Endothelial cell of umbilical vein (primary cell): ENCODE measurements around the gene TRPV6. TPM values are rescaled to one million over a fixed set of nuclear protein-coding genes. Genes with fewer than 3 reads are reported as not detected.

Experiments used
- BruUV-seq: library from RNA; stranded (reverse); fragments of 400-500 nt; replicated peaks from 2 replicates; lab custom pipeline; 2021; lab: Mats Ljungman, UMichigan
- CTCF ChIA-PET: fragments of 300-600, 350-600 bp; sonication (Branson Sonifier 250); formaldehyde crosslinking; loops from one replicate; lab custom pipeline; 2021; ENCODE audit warnings: antibody characterized with exemption, inconsistent platforms; lab: Charles Lee
- POLR2A ChIA-PET: fragments of 300-600, 350-600 bp; sonication (Branson Sonifier 250); formaldehyde crosslinking; loops from one replicate; lab custom pipeline; 2021; ENCODE audit warnings: antibody characterized with exemption, inconsistent platforms; lab: Charles Lee
- DNase-seq: peaks from one replicate; pipeline ENCODE4 v3.0.0-alpha.2; 2011; ENCODE audit warnings: low read depth, low spot score
- FAIRE-seq: peaks from 2 replicates; lab custom pipeline; 2011; peaks lifted over from hg19 to GRCh38; lab: Jason Lieb, UNC
- H2AFZ ChIP-seq: 2 replicates; pipeline ENCODE4 v1.6.0; 2012; ENCODE audit warnings: low read depth, low read length, control low read depth, inconsistent platforms
- H3K27ac ChIP-seq: 2 replicates; pipeline ENCODE4 v1.5.1; 2011; ENCODE audit warnings: low read depth, mild to moderate bottlenecking, control low read depth, low read length, moderate library complexity; ENCODE audit not compliant: insufficient read depth
- H3K27me3 ChIP-seq, 2 experiments: 2 replicates each; pipeline versions ENCODE4 v1.6.0 to v1.6.1; 2011; ENCODE audit warnings: low read length in 2 of 2, mixed read lengths in 1 of 2; ENCODE audit not compliant: control insufficient read depth in 2 of 2, insufficient read depth in 2 of 2
- H3K36me3 ChIP-seq, 2 experiments: 2 replicates in 1 of 2; 3 replicates in 1 of 2; pipeline ENCODE4 v1.5.1; 2011; ENCODE audit warnings: low read length in 2 of 2, mild to moderate bottlenecking in 1 of 2, moderate library complexity in 1 of 2; ENCODE audit not compliant: control insufficient read depth in 2 of 2, insufficient read depth in 2 of 2; ENCODE audit errors: extremely low read depth in 1 of 2
- H3K4me1 ChIP-seq: 3 replicates; pipeline ENCODE4 v1.5.1; 2011; ENCODE audit warnings: mild to moderate bottlenecking, low read length; ENCODE audit not compliant: control insufficient read depth, insufficient read depth; ENCODE audit errors: extremely low read depth
- H3K4me2 ChIP-seq: 2 replicates; pipeline ENCODE4 v1.6.1; 2011; ENCODE audit warnings: low read length, control low read depth, mixed read lengths; ENCODE audit not compliant: insufficient read depth
- H3K4me3 ChIP-seq, 3 experiments: fragments of 200-600 bp in 1 of 3; sonication (generic), shearing (Covaris generic) in 1 of 3; replicated peaks in 1 of 3; 2 replicates each; pipeline ENCODE4 v1.5.1; 2011 to 2016; ENCODE audit warnings: control low read depth in 3 of 3, low read length in 3 of 3, mild to moderate bottlenecking in 2 of 3, inconsistent platforms in 1 of 3, low read depth in 1 of 3, moderate library complexity in 1 of 3; ENCODE audit not compliant: insufficient read depth in 1 of 3
- H3K79me2 ChIP-seq: 2 replicates; pipeline ENCODE4 v1.6.0; 2012; ENCODE audit warnings: low read length, inconsistent platforms; ENCODE audit not compliant: control insufficient read depth, insufficient read depth
- H3K9ac ChIP-seq: replicated peaks from 2 replicates; pipeline ENCODE3; 2011; ENCODE audit warnings: low read length, control low read depth; ENCODE audit not compliant: insufficient read depth; ENCODE audit errors: extremely low read depth
- H3K9me1 ChIP-seq: replicated peaks from 3 replicates; pipeline ENCODE4 v1.6.0; 2011; ENCODE audit warnings: mild to moderate bottlenecking, low read length; ENCODE audit not compliant: control insufficient read depth, insufficient read depth; ENCODE audit errors: extremely low read depth
- H3K9me3 ChIP-seq: replicated peaks from 2 replicates; pipeline ENCODE4 v1.5.1; 2012; ENCODE audit warnings: low read length, inconsistent platforms; ENCODE audit not compliant: control insufficient read depth, insufficient read depth
- H4K20me1 ChIP-seq: replicated peaks from 2 replicates; pipeline ENCODE3; 2011; ENCODE audit warnings: mild to moderate bottlenecking, low read length; ENCODE audit not compliant: control insufficient read depth, insufficient read depth; ENCODE audit errors: extremely low read depth
- EZH2 ChIP-seq: IDR thresholded peaks from 2 replicates; pipeline ENCODE4 v1.6.1; 2012; ENCODE audit warnings: borderline replicate concordance, low read depth, mild to moderate bottlenecking, moderate library complexity, low read length, inconsistent platforms; ENCODE audit not compliant: severe bottlenecking
- FOS ChIP-seq: IDR thresholded peaks from 2 replicates; pipeline ENCODE4 v1.6.1; 2011; ENCODE audit warnings: mild to moderate bottlenecking, low read length, moderate library complexity, borderline replicate concordance; ENCODE audit not compliant: insufficient read depth
- GATA2 ChIP-seq: IDR thresholded peaks from 2 replicates; pipeline ENCODE4 v1.7.0; 2011; ENCODE audit warnings: low read depth, mild to moderate bottlenecking, moderate library complexity, mixed read lengths, low read length; ENCODE audit not compliant: insufficient read length, insufficient read depth
- JUN ChIP-seq: IDR thresholded peaks from 2 replicates; pipeline ENCODE4 v1.6.1; 2011; ENCODE audit warnings: borderline replicate concordance, low read depth; ENCODE audit not compliant: insufficient read length, insufficient read depth
- MYC ChIP-seq: IDR thresholded peaks from one replicate; pipeline ENCODE4 v1.6.1; 2011; ENCODE audit warnings: mild to moderate bottlenecking, low read depth, low read length
- POLR2A ChIP-seq: IDR thresholded peaks from 2 replicates; pipeline ENCODE4 v1.6.1; 2012; ENCODE audit warnings: low read depth, mild to moderate bottlenecking, control low read depth, low read length
- POLR2AphosphoS5 ChIP-seq: IDR thresholded peaks from 2 replicates; pipeline ENCODE4 v1.6.1; 2012; ENCODE audit warnings: low read depth, mild to moderate bottlenecking, control low read depth, low read length, moderate library complexity; ENCODE audit not compliant: insufficient read depth
- dilution Hi-C: fragments of 300-500 bp; cut with MboI; formaldehyde crosslinking; loops from one replicate; pipeline ENCODE4 v1.15.0; 2019; ENCODE audit warnings: low sequenced_read_pairs; ENCODE audit not compliant: extremely low pct_ligation_motif_present
- intact Hi-C: fragments of 100-400 bp; cut with micrococcal nuclease; formaldehyde crosslinking; loops from one replicate; pipeline ENCODE4 v1.10.0; 2022
- polyA plus RNA-seq, 4 experiments: library from polyadenylated mRNA; depleted of rRNA in 3 of 4; stranded (reverse) in 3 of 4; unstranded in 1 of 4; fragments of >200 nt; gene quantifications; 2 replicates each; pipeline versions ENCODE4 v1.2.1 to v1.2.3, GENCODE V29; 2011 to 2012; ENCODE audit warnings: missing spikeins in 1 of 4
- total RNA-seq: library from RNA; stranded (reverse); gene quantifications from 2 replicates; pipeline ENCODE4 v1.2.3, GENCODE V29; 2021
- TF ChIP-seq, protein P1 (sequence below): IDR thresholded peaks from 2 replicates; pipeline ENCODE4 v1.6.1; 2011; ENCODE audit not compliant: insufficient read depth, insufficient read length
- TF ChIP-seq, protein P2 (sequence below), 2 donors: IDR thresholded peaks; 1 replicate in 1 of 2; 2 replicates in 1 of 2; pipeline ENCODE4 v1.5.1; 2011; ENCODE audit warnings: low read length in 2 of 2, mild to moderate bottlenecking in 2 of 2, moderate library complexity in 2 of 2, control low read depth in 1 of 2, inconsistent platforms in 1 of 2, low read depth in 1 of 2; ENCODE audit not compliant: insufficient read depth in 1 of 2; ENCODE audit errors: extremely low read depth in 1 of 2

Gene TRPV6
- total and polyA plus RNA-seq, 2 donors (not counting 3 experiments of a cell fraction or from before 2014, with no cell fraction given): not detected

DNA sequence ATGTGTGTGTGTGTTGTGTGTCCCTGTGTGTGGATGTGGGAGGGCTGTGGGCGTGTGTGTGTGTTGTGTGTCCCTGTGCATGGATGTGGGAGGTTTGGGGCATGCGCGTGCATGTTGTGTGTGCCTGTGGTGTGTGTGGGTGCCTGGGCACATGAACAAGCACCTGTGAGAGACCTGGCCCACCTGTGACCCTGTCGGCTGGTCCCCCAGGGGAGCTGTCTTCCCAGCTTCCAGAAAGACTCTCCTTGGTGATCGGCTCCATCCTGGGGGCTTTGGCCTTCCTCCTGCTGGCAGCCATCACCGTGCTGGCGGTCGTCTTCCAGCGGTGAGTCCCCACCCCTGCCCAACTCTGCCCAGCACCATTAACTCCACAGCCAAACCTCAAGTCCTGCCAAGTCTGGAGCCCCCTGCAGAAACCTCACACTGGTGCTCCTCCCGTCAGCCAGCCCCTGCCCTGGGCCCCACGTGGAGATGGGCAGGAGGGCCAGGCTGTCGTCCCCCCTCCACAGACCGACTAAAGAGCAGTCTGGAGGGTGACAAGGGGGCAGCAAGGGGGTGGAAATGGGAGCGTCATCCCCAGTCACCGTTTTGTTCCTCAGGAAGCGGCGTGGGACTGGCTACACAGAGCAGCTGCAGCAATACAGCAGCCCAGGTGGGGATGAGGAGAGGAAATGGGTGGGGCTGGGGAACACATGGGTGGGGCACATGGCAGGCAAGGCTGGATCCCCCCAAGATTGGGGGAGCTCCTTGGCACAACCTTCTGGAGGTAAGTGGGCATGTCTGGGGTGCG lies 18.0 kb downstream of the TRPV6 start:
- BruUV-seq: no TSS peak

More for the DNA sequence above, 18.0 kb downstream of the TRPV6 start:
- dilution Hi-C loops: no loop called here
- Histone ChIP-seq H3K9ac (no peak overlapping the region), H3K4me3 (no peak overlapping the region), H4K20me1 (no peaks in the 10 kb centered on the region), H3K79me2 (no peaks in the 10 kb centered on the region), H3K9me1 (no peaks in the 10 kb centered on the region), H3K27me3 (no peaks in the 10 kb centered on the region), H3K4me2 (no peak overlapping the region), H3K36me3 (no peaks in the 10 kb centered on the region), H3K9me3 (no peaks in the 10 kb centered on the region), H3K27ac (no peak overlapping the region), H3K4me1 (no peaks in the 10 kb centered on the region), H2AFZ (no peak overlapping the region)
- FAIRE-seq (no peak), DNase-seq (no peak)
- POLR2A ChIA-PET: no interaction called here
- intact Hi-C loops: loop anchor here (1.0 kb wide), 1 partner anchor 37 kb away; no protein-coding TSS in a partner anchor
- CTCF ChIA-PET: interaction anchor here (1.2 to 3.5 kb wide), 4 partner anchors 12 to 332 kb away, joined by 5 to 35 read pairs (median 24); partner anchors contain the start of gene EPHB6
- no peak for TF ChIP-seq EZH2
- TF ChIP-seq JUN: no peak
- no peak for TF ChIP-seq POLR2AphosphoS5
- TF ChIP-seq POLR2A: no peak
- no peak for TF ChIP-seq FOS
- TF ChIP-seq, protein P1, sequence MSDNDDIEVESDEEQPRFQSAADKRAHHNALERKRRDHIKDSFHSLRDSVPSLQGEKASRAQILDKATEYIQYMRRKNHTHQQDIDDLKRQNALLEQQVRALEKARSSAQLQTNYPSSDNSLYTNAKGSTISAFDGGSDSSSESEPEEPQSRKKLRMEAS: no peak
- no peak for TF ChIP-seq MYC
- TF ChIP-seq, protein P2, sequence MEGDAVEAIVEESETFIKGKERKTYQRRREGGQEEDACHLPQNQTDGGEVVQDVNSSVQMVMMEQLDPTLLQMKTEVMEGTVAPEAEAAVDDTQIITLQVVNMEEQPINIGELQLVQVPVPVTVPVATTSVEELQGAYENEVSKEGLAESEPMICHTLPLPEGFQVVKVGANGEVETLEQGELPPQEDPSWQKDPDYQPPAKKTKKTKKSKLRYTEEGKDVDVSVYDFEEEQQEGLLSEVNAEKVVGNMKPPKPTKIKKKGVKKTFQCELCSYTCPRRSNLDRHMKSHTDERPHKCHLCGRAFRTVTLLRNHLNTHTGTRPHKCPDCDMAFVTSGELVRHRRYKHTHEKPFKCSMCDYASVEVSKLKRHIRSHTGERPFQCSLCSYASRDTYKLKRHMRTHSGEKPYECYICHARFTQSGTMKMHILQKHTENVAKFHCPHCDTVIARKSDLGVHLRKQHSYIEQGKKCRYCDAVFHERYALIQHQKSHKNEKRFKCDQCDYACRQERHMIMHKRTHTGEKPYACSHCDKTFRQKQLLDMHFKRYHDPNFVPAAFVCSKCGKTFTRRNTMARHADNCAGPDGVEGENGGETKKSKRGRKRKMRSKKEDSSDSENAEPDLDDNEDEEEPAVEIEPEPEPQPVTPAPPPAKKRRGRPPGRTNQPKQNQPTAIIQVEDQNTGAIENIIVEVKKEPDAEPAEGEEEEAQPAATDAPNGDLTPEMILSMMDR (IDR thresholded peaks at IDR 0.05; ENCODE audit: extremely low read depth in 1 of 2, insufficient read depth in 1 of 2, low read depth in 1 of 2, low read length in 2 of 2): no peak
- TF ChIP-seq GATA2: no peak
